ENCODE results near the gene P2RX7.

P2RX7 gene

DNA sequence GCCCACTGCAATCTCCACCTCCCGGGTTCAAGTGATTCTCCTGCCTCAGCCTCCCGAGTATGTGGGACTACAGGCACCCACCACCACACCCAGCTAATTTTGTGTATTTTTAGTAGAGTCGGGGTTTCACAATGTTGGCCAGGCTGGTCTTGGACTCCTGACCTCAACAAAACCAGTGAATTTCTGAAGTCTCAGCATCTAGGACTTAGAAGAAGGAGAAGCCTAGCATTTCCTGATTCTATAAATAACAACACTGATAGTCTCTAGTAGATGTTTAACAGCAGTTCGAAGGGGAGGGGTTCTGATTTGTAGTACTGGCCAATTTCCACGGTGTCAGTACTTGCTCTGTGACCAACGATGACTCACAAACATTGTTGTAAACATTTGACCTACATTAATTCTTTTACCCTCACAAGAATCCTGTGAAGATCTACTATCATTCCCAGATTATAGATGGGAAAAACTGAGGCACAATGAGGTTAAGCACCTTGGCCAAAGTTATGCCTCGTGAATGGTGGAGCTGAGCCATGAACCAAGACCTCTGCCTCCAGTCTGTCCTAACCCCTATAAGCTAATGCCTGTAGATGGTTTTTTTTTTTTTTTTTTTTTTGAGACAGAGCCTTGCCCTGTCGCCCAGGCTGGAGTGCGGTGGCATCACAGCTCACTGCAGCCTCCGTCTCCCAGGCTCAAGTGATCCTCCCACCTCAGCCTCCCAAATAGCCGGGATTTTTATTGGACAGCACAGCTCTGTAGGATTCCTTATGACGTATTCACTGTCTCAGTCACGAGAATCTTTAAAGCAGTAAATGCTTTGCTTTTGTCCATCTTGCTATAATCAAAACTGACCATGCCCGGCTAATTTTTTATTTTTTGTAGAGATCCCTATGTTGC is 82.4 kb downstream of the P2RX7 start:
- H3K4me3 ChIP-seq (replicated peaks; ENCODE audit: insufficient read depth, low read length): no peak overlapping the region
- no peak for DNase-seq (ENCODE audit: low read depth in 1 of 2, low spot score in 1 of 2)
- TF ChIP-seq POLR2AphosphoS5 (IDR thresholded peaks at IDR 0.05; ENCODE audit: low read depth): no peak
- H3K27ac ChIP-seq (replicated peaks): peak overlapping the region; percentile 24
- no peaks in the 10 kb centered on the region for H3K27me3 ChIP-seq (ENCODE audit: insufficient read depth, poor library complexity, severe bottlenecking)

GRCh38 chr12:121216102-121216501 is 83.4 kb downstream of the P2RX7 start:
- no peak overlapping the region for H3K4me3 ChIP-seq (replicated peaks; ENCODE audit: insufficient read depth, low read length)

GRCh38 chr12:121217063-121217462 is 84.4 kb downstream of the P2RX7 start:
- no peak overlapping the region for H3K4me3 ChIP-seq (replicated peaks; ENCODE audit: insufficient read depth, low read length)
- no peak for DNase-seq (ENCODE audit: low read depth in 1 of 2, low spot score in 1 of 2)
- no peak overlapping the region for H3K27ac ChIP-seq (replicated peaks)
- no peaks in the 10 kb centered on the region for H3K27me3 ChIP-seq (ENCODE audit: insufficient read depth, poor library complexity, severe bottlenecking)
- TF ChIP-seq POLR2AphosphoS5 (IDR thresholded peaks at IDR 0.05; ENCODE audit: low read depth): no peak
- no peak for TF ChIP-seq CTCF (IDR thresholded peaks at IDR 0.05; ENCODE audit: insufficient read depth, low read length)
- TF ChIP-seq, protein P1, sequence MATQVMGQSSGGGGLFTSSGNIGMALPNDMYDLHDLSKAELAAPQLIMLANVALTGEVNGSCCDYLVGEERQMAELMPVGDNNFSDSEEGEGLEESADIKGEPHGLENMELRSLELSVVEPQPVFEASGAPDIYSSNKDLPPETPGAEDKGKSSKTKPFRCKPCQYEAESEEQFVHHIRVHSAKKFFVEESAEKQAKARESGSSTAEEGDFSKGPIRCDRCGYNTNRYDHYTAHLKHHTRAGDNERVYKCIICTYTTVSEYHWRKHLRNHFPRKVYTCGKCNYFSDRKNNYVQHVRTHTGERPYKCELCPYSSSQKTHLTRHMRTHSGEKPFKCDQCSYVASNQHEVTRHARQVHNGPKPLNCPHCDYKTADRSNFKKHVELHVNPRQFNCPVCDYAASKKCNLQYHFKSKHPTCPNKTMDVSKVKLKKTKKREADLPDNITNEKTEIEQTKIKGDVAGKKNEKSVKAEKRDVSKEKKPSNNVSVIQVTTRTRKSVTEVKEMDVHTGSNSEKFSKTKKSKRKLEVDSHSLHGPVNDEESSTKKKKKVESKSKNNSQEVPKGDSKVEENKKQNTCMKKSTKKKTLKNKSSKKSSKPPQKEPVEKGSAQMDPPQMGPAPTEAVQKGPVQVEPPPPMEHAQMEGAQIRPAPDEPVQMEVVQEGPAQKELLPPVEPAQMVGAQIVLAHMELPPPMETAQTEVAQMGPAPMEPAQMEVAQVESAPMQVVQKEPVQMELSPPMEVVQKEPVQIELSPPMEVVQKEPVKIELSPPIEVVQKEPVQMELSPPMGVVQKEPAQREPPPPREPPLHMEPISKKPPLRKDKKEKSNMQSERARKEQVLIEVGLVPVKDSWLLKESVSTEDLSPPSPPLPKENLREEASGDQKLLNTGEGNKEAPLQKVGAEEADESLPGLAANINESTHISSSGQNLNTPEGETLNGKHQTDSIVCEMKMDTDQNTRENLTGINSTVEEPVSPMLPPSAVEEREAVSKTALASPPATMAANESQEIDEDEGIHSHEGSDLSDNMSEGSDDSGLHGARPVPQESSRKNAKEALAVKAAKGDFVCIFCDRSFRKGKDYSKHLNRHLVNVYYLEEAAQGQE (IDR thresholded peaks at IDR 0.05; ENCODE audit: insufficient replicate concordance, low read depth): no peak

More at GRCh38 chr12:121216102-121216501, 83.4 kb downstream of the P2RX7 start:
- TF ChIP-seq SPI1 (IDR thresholded peaks at IDR 0.05; ENCODE audit: borderline replicate concordance, low read depth) (no peak), CTCF (IDR thresholded peaks at IDR 0.05; ENCODE audit: insufficient read depth, low read length) (no peak), GABPA (IDR thresholded peaks at IDR 0.05; ENCODE audit: low read depth) (no peak), POLR2AphosphoS5 (IDR thresholded peaks at IDR 0.05; ENCODE audit: low read depth) (no peak)
- TF ChIP-seq, protein P1 (IDR thresholded peaks at IDR 0.05; ENCODE audit: insufficient replicate concordance, low read depth): no peak
- H3K27me3 ChIP-seq (ENCODE audit: insufficient read depth, poor library complexity, severe bottlenecking): no peaks in the 10 kb centered on the region
- no peak for DNase-seq (ENCODE audit: low read depth in 1 of 2, low spot score in 1 of 2)
- no peak overlapping the region for H3K27ac ChIP-seq (replicated peaks)

DNA sequence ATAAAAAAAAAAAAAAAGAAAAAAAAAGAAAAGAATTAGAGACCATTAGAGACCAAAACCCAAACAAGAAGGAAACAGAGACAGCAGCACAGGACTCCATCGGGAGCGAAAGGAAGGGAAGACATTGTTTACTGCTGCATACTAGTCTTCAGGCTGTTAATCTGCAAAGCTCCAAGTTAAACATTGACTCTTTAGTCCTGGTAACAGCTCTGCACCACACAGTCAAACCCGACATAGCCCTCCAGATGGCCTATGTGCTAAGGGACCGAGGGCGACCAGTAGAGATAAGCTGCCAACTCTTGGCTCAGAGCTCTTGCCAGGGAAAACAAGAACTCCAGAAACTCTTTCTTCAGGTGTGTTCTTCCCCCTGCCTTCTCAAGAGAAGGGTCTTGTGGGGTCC is 85.1 kb downstream of the P2RX7 start:
- DNase-seq (ENCODE audit: low read depth in 1 of 2, low spot score in 1 of 2): no peak
- no peak overlapping the region for H3K4me3 ChIP-seq (replicated peaks; ENCODE audit: insufficient read depth, low read length)
- H3K27ac ChIP-seq (replicated peaks): no peak overlapping the region
- TF ChIP-seq POLR2AphosphoS5 (IDR thresholded peaks at IDR 0.05; ENCODE audit: low read depth): no peak
- no peak for TF ChIP-seq CTCF (IDR thresholded peaks at IDR 0.05; ENCODE audit: insufficient read depth, low read length)
- no peak for TF ChIP-seq GABPA (IDR thresholded peaks at IDR 0.05; ENCODE audit: low read depth)
- TF ChIP-seq SPI1 (IDR thresholded peaks at IDR 0.05; ENCODE audit: borderline replicate concordance, low read depth): no peak
- TF ChIP-seq, protein P1 (IDR thresholded peaks at IDR 0.05; ENCODE audit: insufficient replicate concordance, low read depth): no peak
- H3K27me3 ChIP-seq (ENCODE audit: insufficient read depth, poor library complexity, severe bottlenecking): no peaks in the 10 kb centered on the region

Data from HL-60 (cell line).